Lower leg skin (tissue), 4 donors: ENCODE results near the gene MMD. TPM values are rescaled to one million over a fixed set of nuclear protein-coding genes. Genes with fewer than 3 reads are reported as not detected.

Experiments used
- DNase-seq, 2 donors: peaks; one replicate each; pipeline ENCODE4 v3.0.0-alpha.2; 2019; ENCODE audit warnings: low spot score in 2 of 2
- H3K4me3 ChIP-seq: fragments of 200-600 bp; sonication (generic); 2 replicates; pipeline ENCODE4 v1.5.1; 2017; ENCODE audit warnings: mild to moderate bottlenecking, low read depth; ENCODE audit not compliant: poor library complexity, severe bottlenecking
- CTCF ChIP-seq, 3 donors: fragments of 450-650 bp; IDR thresholded peaks; one replicate each; pipeline ENCODE4 v1.5.1; 2016; ENCODE audit warnings: antibody characterized with exemption in 3 of 3, mild to moderate bottlenecking in 3 of 3, moderate library complexity in 2 of 3
- POLR2A ChIP-seq, 2 donors: fragments of 450-650 bp; IDR thresholded peaks; one replicate each; pipeline ENCODE4 v1.6.1; 2016 to 2017; ENCODE audit warnings: antibody characterized with exemption in 2 of 2, mild to moderate bottlenecking in 1 of 2, moderate library complexity in 1 of 2
- WGBS, 2 donors: methylation state at CpG; one replicate each; pipeline ENCODE4 v1.1.5; 2018; 5-methylcytosine and 5-hydroxymethylcytosine counted together
- intact Hi-C: fragments of 100-400 bp; cut with DNase I; formaldehyde crosslinking; loops from one replicate; pipeline ENCODE4 v1.15.0; 2023; ENCODE audit warnings: low total_unique reads
- total RNA-seq, 4 donors: library from RNA; depleted of rRNA; stranded (reverse); fragments of >200 nt; gene quantifications; one replicate each; pipeline ENCODE4 v1.1.0, GENCODE V29; 2016

The MMD gene
- total RNA-seq, 4 donors from 2014 or later, result 3.2 to 9.7 (median 6.8) TPM

GRCh38 chr17:55458978-55459377, 37.3 kb upstream of the MMD start:
- no peak for DNase-seq
- intact Hi-C loops, result no loop called here
- TF ChIP-seq CTCF (IDR thresholded peaks at IDR 0.05) (no peak), POLR2A (IDR thresholded peaks at IDR 0.05) (no peak)
- no peak overlapping the region for H3K4me3 ChIP-seq
- WGBS, 2 donors, result 53 to 61% methylated on average over 7 of the region's 7 CpGs

DNA sequence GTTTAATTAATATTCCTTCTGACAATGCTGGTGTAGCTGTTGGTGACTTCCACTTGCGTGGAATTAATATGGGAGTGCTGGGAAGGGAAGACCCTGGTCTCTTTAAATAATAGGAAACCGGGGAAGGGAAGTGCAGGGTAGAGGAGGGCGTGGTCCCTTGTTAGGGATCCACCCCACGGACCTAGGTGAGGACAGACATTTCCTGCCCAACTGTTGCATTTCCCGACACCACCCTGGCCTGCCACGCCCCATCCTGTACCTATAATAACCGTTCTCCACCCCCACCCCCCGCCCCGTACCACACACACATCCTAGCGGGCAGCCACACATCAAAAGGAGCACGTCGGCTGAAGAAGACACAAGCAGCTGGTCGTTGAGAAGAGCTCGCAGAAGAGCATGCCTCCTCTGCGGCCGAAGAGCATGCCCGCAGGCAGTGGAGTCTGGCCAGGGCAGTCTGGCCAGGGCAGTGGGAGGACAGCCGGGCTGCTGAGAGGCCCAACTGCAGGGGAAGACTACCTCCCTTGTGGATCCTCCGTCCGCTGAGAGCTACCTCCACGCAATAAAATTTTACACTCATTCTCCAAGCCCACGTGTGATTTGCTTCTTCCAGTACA, 36.8 kb upstream of the MMD start:
- no peak overlapping the region for H3K4me3 ChIP-seq
- no peak for DNase-seq
- WGBS, 2 donors, result 81 to 84% methylated on average over 22 of the region's 22 CpGs
- intact Hi-C loops, result no loop called here
- TF ChIP-seq POLR2A (IDR thresholded peaks at IDR 0.05) (no peak), CTCF (IDR thresholded peaks at IDR 0.05) (no peak)

DNA sequence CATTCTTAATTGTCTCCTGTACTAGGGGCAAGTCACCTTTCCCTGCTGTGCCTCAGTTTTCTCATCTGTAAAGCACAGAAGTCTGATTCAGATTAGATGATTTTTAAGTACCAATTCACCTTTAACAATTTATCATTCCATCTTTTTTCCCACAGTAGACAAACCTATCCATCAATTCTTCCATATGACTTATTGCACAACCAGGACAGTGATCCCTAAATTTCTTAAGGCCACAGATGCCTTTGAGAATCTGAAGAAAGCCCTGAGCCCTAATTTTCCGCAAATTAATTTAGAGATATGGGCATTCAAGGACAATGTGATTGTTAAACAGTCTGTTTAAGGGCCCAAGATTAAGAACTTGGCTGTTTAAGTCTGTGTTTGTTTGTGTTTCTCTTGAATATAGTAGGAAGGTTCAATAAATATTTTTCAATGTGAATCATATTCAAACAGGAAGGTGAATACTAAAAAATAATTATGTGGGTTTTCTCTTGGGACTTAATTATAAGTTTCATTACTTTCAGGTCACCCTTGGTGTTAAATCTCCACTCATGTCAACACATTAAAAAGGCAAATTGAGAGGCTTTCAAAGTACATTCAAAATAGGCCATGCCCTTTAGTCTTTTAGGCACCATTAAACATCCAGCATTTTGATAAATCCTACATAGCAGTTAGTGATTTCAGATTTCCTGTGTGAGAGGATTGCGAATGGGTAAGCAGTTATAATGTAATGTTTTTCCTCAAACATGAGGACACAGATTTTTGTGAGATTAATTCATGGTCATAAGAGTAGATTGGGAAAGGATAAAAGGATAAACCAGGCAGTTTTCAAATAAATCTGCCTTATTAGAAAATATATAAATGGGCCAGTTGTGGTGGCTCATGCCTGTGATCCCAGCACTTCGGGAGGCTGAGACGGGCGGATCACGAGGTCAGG, 34.9 kb upstream of the MMD start:
- intact Hi-C loops, result no loop called here
- no peak for TF ChIP-seq POLR2A (IDR thresholded peaks at IDR 0.05)
- TF ChIP-seq CTCF (IDR thresholded peaks at IDR 0.05), result no peak
- no peak overlapping the region for H3K4me3 ChIP-seq
- WGBS, 2 donors, result 80 to 95% methylated on average over 6 of the region's 6 CpGs
- DNase-seq, result no peak

DNA sequence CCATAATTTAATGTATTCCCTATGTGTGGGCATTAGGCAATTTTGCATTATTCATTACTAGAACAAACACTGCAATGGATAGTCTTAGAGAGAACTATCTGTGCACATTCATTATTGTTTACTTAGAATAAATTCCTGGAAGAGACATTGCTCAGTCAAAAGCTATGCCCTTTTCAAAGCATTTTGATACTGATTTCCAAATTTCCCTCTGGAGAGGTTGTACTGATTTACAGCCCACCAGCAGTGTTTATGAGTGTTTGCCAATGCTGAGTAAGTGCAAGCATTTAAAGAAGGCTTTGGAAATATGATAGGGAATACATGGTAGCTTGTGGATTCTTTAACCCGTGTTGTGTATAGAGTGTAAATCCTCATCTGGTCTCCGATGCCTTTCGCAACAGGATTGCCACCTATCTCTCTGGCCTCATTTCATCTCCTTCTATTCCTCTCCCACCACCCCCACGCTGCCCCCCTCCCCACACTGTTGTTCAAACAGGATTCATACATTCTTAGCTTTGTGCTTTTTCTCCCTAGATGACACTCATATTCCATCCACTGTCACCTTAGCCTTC, 33.4 kb upstream of the MMD start:
- intact Hi-C loops, result no loop called here
- no peak for TF ChIP-seq POLR2A (IDR thresholded peaks at IDR 0.05)
- no peak for TF ChIP-seq CTCF (IDR thresholded peaks at IDR 0.05)
- DNase-seq, result no peak
- 73 to 78% methylated on average over 4 of the region's 4 CpGs for WGBS, 2 donors
- no peak overlapping the region for H3K4me3 ChIP-seq

DNA sequence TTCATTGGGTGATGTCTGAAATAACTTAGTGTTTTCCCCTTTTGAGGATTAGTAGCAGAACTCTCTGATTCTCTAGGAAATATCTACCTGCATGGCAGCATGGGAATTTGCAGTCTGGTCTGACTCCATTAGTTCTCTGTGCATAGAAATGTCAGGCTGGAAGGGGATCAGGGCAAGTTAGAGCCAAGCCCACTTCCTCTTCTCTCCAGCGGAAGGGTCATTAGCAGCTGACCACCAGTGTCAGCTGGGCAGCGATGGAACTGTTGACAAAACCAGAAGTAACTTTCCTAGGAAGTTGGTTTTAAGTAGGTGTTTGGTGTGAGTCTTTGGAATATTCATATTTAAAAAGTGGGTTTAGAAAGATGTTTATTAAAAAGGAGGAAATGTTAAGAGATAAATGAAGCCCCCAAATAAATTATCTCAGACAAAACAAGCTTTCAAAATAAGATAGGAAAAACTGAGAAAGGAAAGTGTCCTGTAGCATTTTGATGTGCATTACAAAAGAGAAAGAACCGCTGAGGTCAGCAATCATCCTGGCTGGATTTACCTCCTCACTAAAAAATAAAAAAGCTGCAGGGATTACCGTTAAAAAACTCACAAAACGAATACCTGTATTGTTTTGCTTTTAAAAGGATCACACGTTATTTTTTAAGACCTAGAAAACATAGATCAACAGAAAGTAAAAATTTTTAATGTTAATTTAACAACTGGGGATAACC, 32.4 kb upstream of the MMD start:
- WGBS, 2 donors, result 36 to 38% methylated on average over 6 of the region's 6 CpGs
- TF ChIP-seq POLR2A (IDR thresholded peaks at IDR 0.05) (no peak), CTCF (IDR thresholded peaks at IDR 0.05) (no peak)
- no peak for DNase-seq
- H3K4me3 ChIP-seq, result no peak overlapping the region
- intact Hi-C loops, result no loop called here
